Measurements from ENCODE around the gene JMJD6.

The JMJD6 gene

GRCh38 chr17:76720941-76721340, 5.5 kb downstream of the JMJD6 start:
- Histone ChIP-seq H3K9ac (ENCODE audit: low read length) (no peak overlapping the region), H4K20me1 (ENCODE audit: insufficient read depth, low read length) (no peaks in the 10 kb centered on the region), H3K4me1 (ENCODE audit: insufficient read depth, low read length, severe bottlenecking) (peaks cover 11% of the 10 kb centered on the region), H3K9me3 (ENCODE audit: low read length) (no peaks in the 10 kb centered on the region), H3F3A (ENCODE audit: insufficient read depth, low read length) (no peaks in the 10 kb centered on the region; the same call in 1 of the 2 replicates), H3K27me3 (ENCODE audit: insufficient read depth, low read length) (no peaks in the 10 kb centered on the region), H3K4me2 (ENCODE audit: low read length) (no peak overlapping the region), H3K27ac (ENCODE audit: low read depth, low read length, poor library complexity, severe bottlenecking) (no peak overlapping the region), H3K9me2 (ENCODE audit: low read depth, low read length) (no peaks in the 10 kb centered on the region), H3K79me2 (ENCODE audit: insufficient read depth, low read length) (peaks cover 5% of the 10 kb centered on the region), H2AFZ (ENCODE audit: low read length) (no peak overlapping the region), H3K4me3 (ENCODE audit: low read depth, low read length, poor library complexity, severe bottlenecking) (no peak overlapping the region), H3K36me3 (ENCODE audit: insufficient read depth, low read length) (peaks cover 90% of the 10 kb centered on the region)
- no peak for TF ChIP-seq CTCF (IDR thresholded peaks at IDR 0.05; ENCODE audit: low read length)
- TF ChIP-seq EZH2 (IDR thresholded peaks at IDR 0.05; ENCODE audit: borderline replicate concordance, low read length): no peak

- Histone ChIP-seq H3K4me3 (ENCODE audit: low read depth, low read length, poor library complexity, severe bottlenecking) (no peak overlapping the region), H3K27me3 (ENCODE audit: insufficient read depth, low read length) (no peaks in the 10 kb centered on the region), H3K4me2 (ENCODE audit: low read length) (no peak overlapping the region), H3K36me3 (ENCODE audit: insufficient read depth, low read length) (peaks cover 94% of the 10 kb centered on the region), H3K9me3 (ENCODE audit: low read length) (no peaks in the 10 kb centered on the region), H3K27ac (ENCODE audit: low read depth, low read length, poor library complexity, severe bottlenecking) (no peak overlapping the region), H4K20me1 (ENCODE audit: insufficient read depth, low read length) (no peaks in the 10 kb centered on the region), H3K79me2 (ENCODE audit: insufficient read depth, low read length) (no peaks in the 10 kb centered on the region), H3K4me1 (ENCODE audit: insufficient read depth, low read length, severe bottlenecking) (peaks cover 9% of the 10 kb centered on the region), H3F3A (ENCODE audit: insufficient read depth, low read length) (no peaks in the 10 kb centered on the region; the same call in 1 of the 2 replicates), H3K9me2 (ENCODE audit: low read depth, low read length) (no peaks in the 10 kb centered on the region), H2AFZ (ENCODE audit: low read length) (no peak overlapping the region), H3K9ac (ENCODE audit: low read length) (no peak overlapping the region)
- no peak for TF ChIP-seq EZH2 (IDR thresholded peaks at IDR 0.05; ENCODE audit: borderline replicate concordance, low read length)
- TF ChIP-seq CTCF (IDR thresholded peaks at IDR 0.05; ENCODE audit: low read length): no peak
These were observed 6.2 kb downstream of the JMJD6 start for GRCh38 chr17:76720211-76720610.

- TF ChIP-seq EZH2 (IDR thresholded peaks at IDR 0.05; ENCODE audit: borderline replicate concordance, low read length) (no peak), CTCF (IDR thresholded peaks at IDR 0.05; ENCODE audit: low read length) (no peak)
- Histone ChIP-seq H3K4me1 (ENCODE audit: insufficient read depth, low read length, severe bottlenecking) (peaks cover 7% of the 10 kb centered on the region), H3K9ac (ENCODE audit: low read length) (no peak overlapping the region), H3K9me2 (ENCODE audit: low read depth, low read length) (no peaks in the 10 kb centered on the region), H3K79me2 (ENCODE audit: insufficient read depth, low read length) (no peaks in the 10 kb centered on the region), H3K36me3 (ENCODE audit: insufficient read depth, low read length) (peaks cover 88% of the 10 kb centered on the region), H3K27me3 (ENCODE audit: insufficient read depth, low read length) (no peaks in the 10 kb centered on the region), H3K9me3 (ENCODE audit: low read length) (no peaks in the 10 kb centered on the region), H4K20me1 (ENCODE audit: insufficient read depth, low read length) (no peaks in the 10 kb centered on the region), H3K4me2 (ENCODE audit: low read length) (no peak overlapping the region), H3F3A (ENCODE audit: insufficient read depth, low read length) (no peaks in the 10 kb centered on the region; the same call in 1 of the 2 replicates), H3K27ac (ENCODE audit: low read depth, low read length, poor library complexity, severe bottlenecking) (no peak overlapping the region), H3K4me3 (ENCODE audit: low read depth, low read length, poor library complexity, severe bottlenecking) (no peak overlapping the region), H2AFZ (ENCODE audit: low read length) (no peak overlapping the region)
These were observed 7.9 kb downstream of the JMJD6 start for GRCh38 chr17:76718516-76718915.
